ENCODE data around the gene YPEL1.
"Not testable (repeated sequence)": the region's sequence is repeated elsewhere in the genome, so short reads cannot be mapped to it uniquely, and the experiment has no call there.

The YPEL1 gene

DNA sequence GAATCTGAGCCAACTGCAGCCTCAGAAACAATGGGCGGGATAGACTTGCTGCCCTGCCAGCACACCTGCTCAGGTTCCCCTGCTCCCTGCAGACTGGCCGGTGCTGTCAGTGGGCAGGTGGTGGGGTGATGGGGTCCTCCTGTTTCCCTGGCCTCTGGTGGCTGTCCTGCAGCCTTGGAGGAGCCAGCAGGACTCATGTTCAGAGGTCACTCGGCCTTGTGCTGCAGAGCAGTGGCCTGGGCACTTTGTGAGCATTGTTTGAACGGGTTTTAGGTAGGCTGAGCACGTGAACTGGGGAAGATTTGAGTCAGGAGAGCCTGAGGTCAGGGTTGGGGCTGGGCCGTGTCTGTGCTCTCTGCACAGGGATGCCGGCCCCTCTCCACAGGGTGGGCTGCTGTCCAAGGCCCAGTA lies 52.2 kb downstream of the YPEL1 start:
- DNase-seq (ENCODE audit: low spot score), result no peak

DNA sequence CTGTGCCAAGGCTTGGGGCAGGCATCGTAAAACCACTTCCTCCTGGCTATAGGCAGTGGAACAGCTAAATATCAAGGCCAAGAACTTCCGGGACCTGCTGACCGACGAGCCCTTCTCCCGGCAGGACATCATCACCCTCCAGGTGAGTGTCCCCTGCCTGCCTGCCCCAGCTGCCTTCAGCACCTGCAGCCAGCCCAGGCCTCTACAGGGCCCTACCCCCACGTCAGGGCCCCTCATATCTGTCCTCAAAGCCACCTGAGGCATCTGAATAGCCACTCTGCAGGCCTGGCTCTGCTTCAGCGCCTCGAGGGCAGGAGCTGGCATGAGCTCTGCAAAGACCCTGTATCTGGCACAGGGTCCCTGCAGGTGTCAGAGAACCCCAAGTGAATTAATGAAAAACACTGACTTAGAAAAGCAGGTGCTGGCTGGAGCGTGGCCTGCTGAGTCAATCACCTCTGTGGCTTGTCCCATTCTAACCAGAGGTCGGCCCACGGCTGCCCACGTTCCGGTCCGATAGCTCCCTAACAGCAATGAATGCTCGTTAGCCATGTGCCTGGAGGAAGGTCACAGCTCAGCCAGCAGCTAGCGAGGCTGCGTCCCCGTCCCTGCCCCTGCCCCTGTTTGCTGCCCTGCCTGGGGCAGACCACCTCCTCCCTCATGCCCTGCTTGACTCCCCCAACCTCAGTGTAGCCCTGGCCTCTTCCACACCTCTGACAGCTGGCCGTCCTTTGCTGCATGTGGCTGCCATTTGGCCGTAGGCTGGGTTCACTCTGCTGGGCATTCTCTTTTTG lies 53.0 kb downstream of the YPEL1 start:
- no peak for DNase-seq (ENCODE audit: low spot score)

DNA sequence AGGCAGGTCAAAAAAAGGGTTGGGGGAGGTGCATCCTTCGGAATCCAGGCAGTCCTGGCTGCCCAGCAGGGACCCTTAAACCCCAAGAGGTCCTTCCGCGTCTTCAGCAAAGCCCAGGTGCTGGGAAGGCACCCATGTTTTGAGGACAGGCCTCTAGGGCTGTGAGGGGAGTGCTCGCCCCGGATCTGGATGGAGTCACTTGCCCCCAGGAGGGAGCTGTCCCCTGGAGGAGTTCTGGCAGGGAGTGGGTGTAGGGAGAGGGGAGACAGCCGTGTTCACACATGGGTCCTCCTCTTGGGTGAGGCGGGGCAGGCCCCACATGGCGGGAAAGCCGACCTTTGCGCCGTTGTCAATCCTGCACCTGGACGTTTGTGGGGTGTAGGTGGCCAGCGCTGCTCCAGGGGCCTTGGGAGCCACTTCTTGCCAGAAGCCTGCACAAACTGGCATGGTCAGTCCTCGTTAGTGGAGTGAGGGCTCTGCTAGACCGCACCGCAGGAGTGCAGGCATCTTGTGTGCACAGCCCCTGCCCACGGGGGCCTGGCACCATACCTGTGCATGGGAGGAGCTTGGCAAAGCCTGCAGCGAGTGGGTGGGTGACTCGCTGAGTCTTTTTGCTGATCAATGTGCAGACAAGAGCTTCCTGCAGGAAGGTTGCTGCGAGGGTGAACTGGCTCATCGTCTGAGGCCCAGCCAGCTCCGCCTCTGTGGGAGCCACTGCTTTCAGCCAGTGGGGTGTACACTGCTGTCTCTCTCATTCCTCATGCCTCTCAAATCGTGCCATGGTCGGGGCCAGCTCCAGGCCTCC lies 53.8 kb downstream of the YPEL1 start:
- DNase-seq (ENCODE audit: low spot score), result no peak

DNA sequence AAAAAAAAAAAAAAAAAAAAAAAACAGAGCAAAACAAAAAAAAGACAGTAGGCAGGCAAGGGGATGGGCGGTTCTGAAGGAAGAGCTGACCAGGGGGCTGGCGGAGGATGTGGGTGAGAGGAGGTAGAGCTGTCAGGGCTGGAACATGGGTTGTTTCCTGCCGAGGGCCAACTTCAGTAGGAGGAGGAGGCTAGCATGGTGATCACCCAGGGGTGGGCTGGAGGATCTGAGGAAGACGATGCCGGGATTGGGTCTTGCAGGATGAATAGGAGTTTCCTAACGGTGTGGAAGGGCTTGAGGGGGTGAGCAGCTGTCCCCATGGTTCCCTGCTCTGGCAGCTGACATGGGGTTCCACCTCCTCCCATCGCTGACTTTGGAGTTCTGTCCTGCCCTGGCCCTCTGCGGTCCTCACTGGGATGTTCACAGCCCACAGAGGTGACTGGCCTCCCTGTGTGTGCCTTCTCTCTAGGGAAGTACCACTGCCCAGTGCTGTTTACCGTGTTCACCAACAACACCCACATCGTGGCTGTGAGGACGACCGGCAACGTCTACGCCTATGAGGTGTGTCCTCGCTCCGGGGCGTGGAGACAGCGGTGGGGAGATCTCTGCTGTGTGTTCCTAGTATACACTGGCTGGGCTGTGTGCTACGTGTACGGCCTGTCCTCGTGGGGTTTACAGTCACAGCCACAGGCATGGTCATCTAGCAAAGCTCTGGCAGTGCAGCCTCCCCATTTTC lies 54.6 kb downstream of the YPEL1 start:
- no peak for DNase-seq (ENCODE audit: low spot score)

DNA sequence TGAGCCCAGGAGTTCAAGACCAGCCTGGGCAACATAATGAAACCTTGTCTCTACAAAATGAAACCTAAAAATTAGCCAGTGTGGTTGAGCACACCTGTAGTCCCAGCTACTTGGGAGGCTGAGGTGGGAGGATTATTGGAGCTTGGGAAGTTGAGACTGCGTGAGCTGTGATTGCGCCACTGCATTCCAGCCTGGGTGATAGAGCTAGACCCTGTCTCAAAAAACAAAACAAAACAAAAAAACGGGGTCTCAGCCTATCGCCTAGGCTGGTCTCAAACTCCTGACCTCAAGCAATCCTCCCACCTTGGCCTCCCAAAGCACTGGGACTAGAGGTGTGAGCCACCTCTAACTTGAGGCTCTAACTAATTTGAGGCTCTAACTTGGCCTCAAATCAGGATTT lies 56.2 kb downstream of the YPEL1 start:
- no peak for DNase-seq (ENCODE audit: low spot score)

DNA sequence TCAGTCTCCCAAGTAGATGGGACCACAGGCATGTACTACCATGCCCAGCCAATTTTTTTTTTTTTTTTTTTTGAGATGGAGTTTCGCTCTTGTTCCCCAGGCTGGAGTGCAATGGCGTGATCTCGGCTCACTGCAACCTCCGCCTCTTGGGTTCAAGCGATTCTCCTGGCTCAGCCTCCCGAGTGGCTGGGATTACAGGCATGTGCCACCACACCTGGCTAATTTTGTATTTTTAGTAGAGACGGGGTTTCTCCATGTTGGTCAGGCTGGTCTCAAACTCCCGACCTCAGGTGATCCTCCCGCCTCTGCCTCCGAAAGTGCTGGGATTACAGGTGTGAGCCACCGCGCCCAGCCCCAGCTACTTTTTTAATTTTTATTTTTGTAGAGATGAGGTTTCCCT lies 56.8 kb downstream of the YPEL1 start:
- DNase-seq (ENCODE audit: low spot score), result not testable (repeated sequence)

DNA sequence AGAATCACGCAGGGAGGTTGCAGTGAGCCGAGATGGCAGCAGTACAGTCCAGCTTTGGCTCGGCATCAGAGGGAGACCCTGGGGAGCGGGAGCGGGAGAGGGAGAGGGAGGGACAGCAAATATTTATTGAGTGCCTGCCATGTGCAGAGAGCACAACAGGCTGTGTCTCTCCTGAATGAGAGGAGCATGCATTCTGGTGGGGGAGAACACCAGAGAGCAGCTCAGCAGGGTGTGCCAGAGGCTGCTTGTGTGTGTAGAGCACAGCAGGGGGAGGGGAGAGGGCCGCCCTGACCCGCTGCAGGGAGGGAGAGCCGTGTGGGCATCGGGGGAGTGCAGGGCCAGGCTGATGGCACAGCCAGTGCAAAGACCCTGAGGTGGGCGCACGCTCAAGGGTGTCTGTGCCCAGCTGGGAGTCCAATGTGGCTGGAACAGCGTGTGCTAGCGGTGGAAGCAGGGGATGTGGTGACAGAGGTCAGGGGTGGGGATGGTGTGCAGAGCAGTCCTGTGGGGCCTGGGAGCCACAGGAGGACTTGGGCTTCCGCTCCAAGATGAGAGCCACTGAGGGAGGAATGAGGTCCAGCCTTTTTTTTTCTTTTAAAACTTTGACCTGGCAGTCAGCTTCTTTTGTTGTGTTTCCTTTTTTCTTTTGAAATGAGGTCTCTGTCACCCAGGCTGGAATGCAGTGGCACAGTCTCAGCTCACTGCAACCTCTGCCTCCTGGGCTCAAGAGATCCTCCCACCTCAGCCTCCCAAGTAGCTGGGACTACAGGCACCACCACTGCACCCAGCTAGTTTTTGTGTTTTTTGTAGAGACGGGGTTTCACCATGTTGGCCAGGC lies 57.8 kb downstream of the YPEL1 start:
- DNase-seq (ENCODE audit: low spot score), result no peak

DNA sequence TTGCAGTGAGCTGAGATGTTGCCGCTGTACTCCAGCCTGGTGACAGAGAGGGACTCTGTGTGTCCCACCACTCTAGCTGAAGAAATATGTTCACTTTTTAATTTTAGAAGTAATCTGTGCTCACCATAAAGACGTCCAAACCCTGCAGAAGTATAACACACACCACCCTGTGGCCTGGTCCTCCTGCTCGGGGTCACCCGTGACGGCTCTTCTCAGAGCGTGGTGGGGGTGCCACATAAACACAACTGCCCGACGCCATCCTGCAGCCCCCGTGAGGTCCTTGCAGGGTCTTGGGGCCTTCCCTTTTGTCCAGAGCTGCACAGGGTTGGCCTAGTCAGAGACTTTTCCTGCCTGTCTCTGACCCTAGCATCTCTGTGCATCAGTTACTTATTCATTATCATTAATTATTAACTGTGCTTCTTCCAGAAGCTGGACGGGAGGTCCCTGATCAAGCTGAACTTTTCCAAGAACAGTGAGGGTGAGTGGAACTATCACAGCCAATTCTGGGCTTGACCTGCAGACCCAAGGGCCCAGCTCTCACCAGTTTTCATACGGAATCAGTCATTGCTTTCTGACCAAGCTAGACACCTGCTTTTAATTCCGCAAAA lies 60.9 kb downstream of the YPEL1 start:
- DNase-seq (ENCODE audit: low spot score), result no peak

DNA sequence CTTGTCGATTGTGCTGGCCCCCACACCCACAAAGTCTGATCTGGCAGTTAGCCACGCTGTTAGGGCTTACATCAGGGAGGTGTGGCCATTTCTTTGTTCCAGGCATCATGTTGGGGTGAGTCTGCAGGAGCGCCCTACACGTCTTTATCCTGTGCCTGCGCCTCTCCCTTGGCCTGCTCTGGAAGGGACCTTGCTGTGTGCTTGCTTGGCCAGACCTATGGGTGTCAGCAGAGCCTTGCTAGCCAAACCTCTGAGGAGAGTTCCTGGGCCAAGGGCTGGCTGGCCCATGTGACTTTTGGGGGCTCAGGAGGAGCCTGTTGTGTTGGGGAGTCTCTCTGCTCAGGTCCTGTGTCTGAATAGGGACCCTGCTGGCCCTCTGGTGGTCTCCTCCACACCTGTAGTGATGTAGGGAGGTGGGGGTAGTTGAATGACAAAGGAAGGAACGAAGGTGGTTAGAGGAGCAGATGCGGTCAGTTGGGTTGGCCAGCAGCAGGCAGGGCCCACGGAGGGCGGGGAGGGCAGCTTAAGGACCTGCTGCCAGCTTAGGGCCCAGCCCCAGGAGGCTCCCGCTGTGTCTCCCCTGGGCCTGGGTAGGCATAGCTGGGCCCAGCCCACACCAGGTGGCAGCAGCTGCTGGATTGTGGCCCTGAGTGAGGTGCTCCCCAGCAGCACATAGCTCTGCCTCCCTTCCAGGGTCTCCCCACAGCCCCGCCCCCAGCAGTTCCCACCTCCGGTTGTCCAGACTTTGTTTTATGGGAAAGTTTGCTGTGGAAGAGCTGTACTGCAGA lies 61.9 kb downstream of the YPEL1 start:
- peak; percentile 75 for DNase-seq (ENCODE audit: low spot score)

DNA sequence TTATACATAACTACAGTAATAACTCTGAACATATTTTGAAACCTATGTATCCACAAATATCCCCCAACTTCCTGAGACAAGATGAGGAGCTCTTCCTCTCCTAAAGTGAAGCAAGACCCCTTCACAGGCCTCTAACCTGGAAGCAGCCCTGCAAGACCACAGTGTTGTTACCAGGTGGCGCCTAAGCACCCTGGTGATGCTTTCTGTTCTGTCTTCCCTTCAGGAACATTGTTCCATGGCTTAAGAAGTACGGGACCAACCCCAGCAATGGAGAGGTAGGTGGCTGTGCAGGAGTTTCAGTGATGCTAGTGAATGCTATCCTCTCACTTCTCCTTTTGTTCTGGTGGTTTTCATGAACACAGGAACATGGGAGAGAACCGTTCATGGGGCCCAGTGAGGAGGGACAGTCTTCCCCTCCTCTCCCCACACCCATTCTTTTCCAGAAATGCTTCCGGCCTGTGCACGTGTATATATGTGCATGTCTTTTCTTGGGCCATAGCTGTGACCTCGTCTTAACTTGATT lies 63.4 kb downstream of the YPEL1 start:
- DNase-seq (ENCODE audit: low spot score), result no peak

DNA sequence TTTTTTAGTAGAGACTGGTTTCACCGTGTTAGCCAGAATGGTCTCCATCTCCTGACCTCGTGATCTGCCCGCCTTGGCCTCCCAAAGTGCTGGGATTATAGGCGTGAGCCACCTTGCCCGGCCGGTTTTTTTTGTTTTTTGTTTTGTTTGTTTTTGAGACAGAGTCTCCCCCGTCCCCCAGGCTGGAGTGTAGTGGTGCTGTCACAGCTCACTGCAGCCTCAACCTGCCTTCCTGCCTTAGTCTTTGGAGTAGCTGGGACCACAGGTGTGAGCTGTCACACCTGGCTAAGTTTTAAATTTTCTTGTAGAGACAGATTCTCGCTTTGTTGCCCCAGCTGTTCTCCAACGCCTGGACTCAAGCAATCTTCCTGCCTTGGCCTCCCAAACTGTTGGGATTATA lies 66.6 kb downstream of the YPEL1 start:
- no peak for DNase-seq (ENCODE audit: low spot score)

DNA sequence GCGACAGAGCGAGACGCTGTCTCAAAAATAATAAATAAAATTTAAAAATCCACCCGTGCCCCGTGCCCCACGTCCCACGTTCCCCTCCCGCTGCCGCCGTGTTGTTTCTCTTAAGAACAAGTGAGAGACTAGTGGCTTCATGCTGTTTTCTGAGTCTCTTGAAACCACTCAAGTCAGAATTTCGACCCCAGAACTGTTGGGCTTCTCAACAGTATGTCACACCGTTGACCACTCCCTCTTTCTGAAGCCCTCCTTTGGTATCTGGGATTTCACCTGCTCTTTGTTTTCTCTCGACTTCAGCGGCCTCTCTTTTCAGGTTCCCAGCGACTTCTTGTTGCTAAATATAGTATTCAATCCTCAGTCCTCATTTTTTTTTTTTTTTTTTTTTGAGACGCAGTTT lies 68.8 kb downstream of the YPEL1 start:
- DNase-seq (ENCODE audit: low spot score), result peak; percentile 25

DNA sequence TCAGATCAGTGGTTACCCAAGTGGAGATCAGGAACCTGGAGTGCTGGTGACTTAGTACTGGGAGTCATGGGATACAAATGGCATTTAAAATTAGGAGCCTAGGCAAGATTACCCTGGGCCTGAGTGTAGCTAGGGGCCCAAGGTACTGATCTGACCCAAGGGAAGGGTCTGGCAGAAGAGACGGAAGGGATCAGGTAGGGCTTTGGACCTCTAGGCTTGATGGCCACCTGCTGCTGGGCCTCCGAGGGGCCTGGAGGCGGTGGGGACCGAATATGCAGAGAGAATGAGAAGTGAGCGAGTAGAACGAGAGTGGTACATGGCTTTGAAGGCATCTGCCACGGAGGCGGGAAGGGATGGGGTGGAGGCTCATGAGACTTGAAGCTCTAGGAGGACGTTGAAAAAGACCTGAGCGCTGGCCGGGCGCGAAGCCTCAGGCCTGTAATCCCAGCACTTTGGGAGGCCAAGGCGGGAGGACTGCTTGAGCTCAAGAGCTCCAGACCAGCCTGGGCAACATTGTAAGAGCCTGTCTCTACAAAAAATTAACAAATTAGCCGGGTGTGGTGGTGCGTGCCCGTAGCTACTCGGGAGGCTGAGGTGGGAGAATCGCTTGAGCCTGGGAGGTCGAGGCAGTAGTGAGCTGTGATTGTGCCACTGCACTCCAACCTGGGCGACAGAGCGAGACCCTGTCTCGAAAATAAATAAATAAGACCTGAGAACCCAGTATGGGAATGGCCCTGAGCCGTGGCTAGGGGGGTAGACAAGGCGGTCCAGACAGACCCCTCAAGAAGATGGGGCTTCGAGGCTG lies 70.3 kb downstream of the YPEL1 start:
- DNase-seq (ENCODE audit: low spot score), result no peak

DNA sequence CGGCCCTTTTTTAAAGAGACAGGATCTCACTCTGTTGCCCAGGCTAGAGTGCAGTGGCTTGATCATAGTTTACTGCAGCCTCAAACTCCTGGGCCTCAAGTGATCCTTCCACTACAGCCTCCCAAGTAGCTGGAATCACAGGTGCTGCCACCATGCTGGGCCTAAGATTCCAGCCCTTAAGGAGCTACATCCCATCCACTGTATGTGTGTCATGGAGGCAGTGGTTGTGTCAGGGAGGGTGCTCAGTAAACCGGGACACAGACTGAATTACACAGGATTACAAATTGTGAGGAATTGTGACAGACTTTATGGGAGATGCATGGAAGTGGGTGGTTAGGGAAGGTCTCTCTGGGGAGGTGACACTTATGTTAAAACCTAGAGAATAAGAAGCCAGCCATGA lies 71.9 kb downstream of the YPEL1 start:
- DNase-seq (ENCODE audit: low spot score), result no peak

DNA sequence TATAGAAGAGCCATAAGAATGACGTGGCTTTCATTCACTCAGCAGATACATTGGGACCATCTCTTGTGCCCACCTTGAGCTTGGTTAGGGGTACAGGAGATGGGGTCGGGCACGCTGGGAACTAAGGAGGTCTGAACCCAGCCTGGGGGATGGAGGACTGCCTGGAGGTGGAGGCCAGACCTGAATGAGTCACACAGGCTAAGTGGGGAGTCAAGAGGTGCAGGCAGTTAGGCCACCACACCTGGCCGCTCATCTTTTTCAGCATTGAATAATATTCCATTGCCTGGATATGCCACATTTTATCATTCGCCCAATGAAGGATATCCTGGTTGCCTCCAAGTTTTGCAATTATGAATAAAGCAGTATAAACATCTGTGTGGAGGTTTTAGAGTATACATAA lies 73.6 kb downstream of the YPEL1 start:
- no peak for DNase-seq (ENCODE audit: low spot score)

DNA sequence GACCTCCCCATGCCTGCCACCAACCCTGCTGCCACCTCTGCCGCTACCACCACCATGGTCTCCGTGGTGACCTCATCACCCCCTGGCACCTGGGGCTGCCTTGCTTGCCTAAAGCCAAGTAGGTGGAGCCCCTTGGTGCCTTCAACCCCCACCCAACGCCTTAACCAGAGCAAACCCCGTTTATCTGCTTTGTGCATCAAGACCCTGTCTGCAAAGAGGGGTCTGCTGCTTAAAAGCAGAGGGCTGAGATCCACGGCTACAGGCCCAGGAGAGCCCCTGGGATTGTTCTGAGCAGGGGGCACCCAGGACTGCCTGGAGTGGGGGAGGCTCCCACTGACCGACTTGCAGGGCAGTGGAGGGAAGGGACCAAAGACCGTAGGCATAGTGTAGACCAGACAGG lies 74.7 kb downstream of the YPEL1 start:
- no peak for DNase-seq (ENCODE audit: low spot score)

DNA sequence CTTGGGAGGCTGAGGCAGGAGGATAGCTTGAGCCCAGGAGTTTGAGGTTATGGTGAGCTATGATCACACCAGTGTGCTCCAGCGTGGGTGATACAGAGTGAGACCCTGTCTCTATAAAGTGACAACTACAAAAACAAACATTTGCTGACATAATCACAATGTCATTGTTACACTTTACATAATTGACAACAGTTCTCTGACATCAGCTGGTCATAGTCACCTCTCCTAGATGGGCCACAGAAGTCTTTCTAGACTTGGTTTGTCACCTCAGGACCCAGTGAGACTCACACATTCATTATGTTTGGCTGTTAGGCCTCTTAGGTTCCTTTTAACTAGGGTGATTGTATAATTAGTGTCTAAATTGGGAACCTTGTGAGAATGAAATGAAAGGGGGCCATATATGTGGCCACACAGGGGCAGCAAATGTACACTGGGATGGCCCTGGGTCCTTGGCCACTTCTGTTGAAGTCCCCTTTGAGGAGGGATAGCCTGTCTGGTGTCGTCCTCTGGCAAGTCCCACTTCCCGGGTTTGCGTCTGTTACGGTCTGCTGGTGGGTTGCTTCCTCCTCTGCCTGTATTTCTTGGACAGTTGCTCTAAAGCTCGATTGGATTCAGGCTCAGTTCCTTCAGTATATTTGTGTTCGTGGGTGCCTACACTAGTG lies 75.6 kb downstream of the YPEL1 start:
- no peak for DNase-seq (ENCODE audit: low spot score)

DNA sequence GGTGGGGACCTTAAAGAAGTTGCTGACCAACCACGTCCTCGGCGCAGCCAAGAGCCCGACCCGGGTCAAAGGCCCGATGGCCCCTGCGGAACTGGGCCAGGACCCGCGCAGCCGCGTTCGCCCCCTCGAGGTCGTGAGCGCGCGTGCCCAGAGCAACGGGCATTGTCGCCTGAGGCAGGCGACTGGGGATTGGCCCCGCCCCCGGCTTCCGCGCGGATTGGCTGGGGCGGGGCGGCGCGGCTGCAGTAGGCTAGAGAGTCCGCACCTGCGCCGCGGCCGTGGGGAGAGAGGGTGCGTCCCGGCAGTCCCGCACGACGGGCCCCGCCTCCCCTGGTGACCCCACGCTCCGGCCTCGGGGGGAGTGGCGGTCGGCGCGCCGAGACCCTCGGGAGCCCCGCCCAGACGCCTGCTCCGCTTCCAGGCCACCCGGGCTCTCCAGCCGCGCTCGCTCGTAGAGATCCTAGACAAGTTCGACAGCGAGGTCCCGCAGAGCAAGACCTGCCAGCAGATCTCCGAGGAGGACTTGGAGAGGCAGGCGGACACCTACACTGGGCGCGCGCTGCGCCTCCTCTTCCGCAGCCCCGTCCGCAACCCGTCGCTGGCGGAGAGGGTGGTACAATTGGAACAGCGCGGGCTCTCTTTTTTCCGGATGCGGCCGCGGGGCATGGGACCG lies 78.1 kb downstream of the YPEL1 start:
- peak; percentile 96 for DNase-seq (ENCODE audit: low spot score)

DNA sequence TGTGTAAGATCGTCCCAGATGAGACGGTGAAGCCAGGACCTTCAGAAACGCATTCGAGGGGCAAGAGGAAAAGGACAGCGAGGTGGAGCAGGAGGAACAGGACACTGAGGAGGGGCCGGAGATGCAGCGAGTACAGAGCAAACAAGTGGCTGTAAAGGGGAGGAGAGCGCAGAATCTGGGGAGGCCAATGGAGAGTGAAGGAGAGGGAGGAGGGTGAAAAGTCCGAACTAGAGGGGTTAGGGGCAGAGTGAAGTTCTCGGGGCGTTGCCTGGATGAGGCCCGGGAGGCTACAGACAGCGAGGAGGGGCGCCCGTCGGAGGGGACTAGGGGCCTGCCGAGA lies 78.6 kb downstream of the YPEL1 start:
- no peak for DNase-seq (ENCODE audit: low spot score)

Data from D341Med (cell line).